Cardiac muscle cell (in vitro differentiated cells and primary cell): Measurements from ENCODE around the gene DMAC2. TPM values are rescaled to one million over a fixed set of nuclear protein-coding genes. Genes with fewer than 3 reads are reported as not detected.
"Not testable (repeated sequence)": the region's sequence is repeated elsewhere in the genome, so short reads cannot be mapped to it uniquely, and the experiment has no call there.

Source experiments
- DNase-seq, 2 donors: peaks; one replicate each; pipeline versions ENCODE4 v3.0.0 to v3.0.0-alpha.2; 2010 to 2017; ENCODE audit warnings: low read depth in 1 of 2, low spot score in 1 of 2
- H3K27ac ChIP-seq: fragments of 200-600 bp; sonication (generic); 2 replicates; pipeline ENCODE4 v1.5.1; 2016
- H3K27me3 ChIP-seq: fragments of 200-600 bp; sonication (generic); 2 replicates; pipeline ENCODE4 v1.6.0; 2016; ENCODE audit warnings: control low read depth
- H3K36me3 ChIP-seq: fragments of 200-600 bp; sonication (generic); 2 replicates; pipeline ENCODE4 v1.5.1; 2016; ENCODE audit warnings: control low read depth
- H3K4me1 ChIP-seq: fragments of 200-600 bp; sonication (generic); 2 replicates; pipeline ENCODE4 v1.8.1; 2017; ENCODE audit warnings: low read depth, mild to moderate bottlenecking, mixed run types
- H3K4me3 ChIP-seq: fragments of 200-600 bp; sonication (generic); 2 replicates; pipeline ENCODE4 v1.5.1; 2016; ENCODE audit warnings: mild to moderate bottlenecking
- H3K9me3 ChIP-seq: fragments of 200-600 bp; sonication (generic); 2 replicates; pipeline ENCODE4 v1.5.1; 2017; ENCODE audit warnings: low read depth, mild to moderate bottlenecking, control low read depth
- CTCF ChIP-seq: IDR thresholded peaks from 2 replicates; pipeline ENCODE4 v1.5.1; 2012; ENCODE audit warnings: low read depth, mild to moderate bottlenecking, low read length
- polyA plus RNA-seq: library from polyadenylated mRNA; unstranded; fragments of >200 nt; fragmentation: Nextera tagmentation; extraction: Ambion mirVana; gene quantifications from 2 replicates; pipeline ENCODE4 v1.2.1, GENCODE V29; 2016
- total RNA-seq: library from RNA; depleted of rRNA; stranded (reverse); fragments of >200 nt; gene quantifications from 2 replicates; pipeline ENCODE4 v1.2.3, GENCODE V29; 2016

DMAC2 gene
- total and polyA plus RNA-seq, 2 experiments from 2014 or later = 78.5 to 126 TPM

GRCh38 chr19:41441321-41441945 is 1.7 kb upstream of the DMAC2 start:
- DNase-seq = no peak
- H3K4me3 ChIP-seq = no peak overlapping the region
- no peak for TF ChIP-seq CTCF

GRCh38 chr19:41437944-41438574 is 1.7 kb downstream of the DMAC2 start:
- H3K4me3 ChIP-seq = no peak overlapping the region
- H3K4me1 ChIP-seq = peaks cover 9% of the 10 kb centered on the region
- H3K27ac ChIP-seq = no peak overlapping the region
- peaks cover 2% of the 10 kb centered on the region for H3K36me3 ChIP-seq
- no peaks in the 10 kb centered on the region for H3K9me3 ChIP-seq
- no peak for DNase-seq
- TF ChIP-seq CTCF = no peak
- H3K27me3 ChIP-seq = no peaks in the 10 kb centered on the region

More at GRCh38 chr19:41441321-41441945, 1.7 kb upstream of the DMAC2 start:
- Histone ChIP-seq H3K36me3 (no peaks in the 10 kb centered on the region), H3K9me3 (no peaks in the 10 kb centered on the region), H3K27me3 (peaks cover 2% of the 10 kb centered on the region), H3K4me1 (no peaks in the 10 kb centered on the region), H3K27ac (no peak overlapping the region)

- no peak for DNase-seq
- H3K27ac ChIP-seq = no peak overlapping the region
- no peaks in the 10 kb centered on the region for H3K9me3 ChIP-seq
- H3K4me3 ChIP-seq = no peak overlapping the region
- no peaks in the 10 kb centered on the region for H3K27me3 ChIP-seq
- peaks cover 5% of the 10 kb centered on the region for H3K36me3 ChIP-seq
- no peak for TF ChIP-seq CTCF
- peaks cover 21% of the 10 kb centered on the region for H3K4me1 ChIP-seq
These were observed 3.1 kb downstream of the DMAC2 start for GRCh38 chr19:41436674-41436951.

GRCh38 chr19:41435936-41436673 is 3.6 kb downstream of the DMAC2 start:
- H3K27me3 ChIP-seq = no peaks in the 10 kb centered on the region
- no peaks in the 10 kb centered on the region for H3K9me3 ChIP-seq
- H3K4me1 ChIP-seq = peaks cover 26% of the 10 kb centered on the region
- no peak overlapping the region for H3K27ac ChIP-seq
- no peak for TF ChIP-seq CTCF
- no peak for DNase-seq
- H3K4me3 ChIP-seq = no peak overlapping the region
- H3K36me3 ChIP-seq = peaks cover 5% of the 10 kb centered on the region

GRCh38 chr19:41435376-41435775 is 4.3 kb downstream of the DMAC2 start:
- not testable (repeated sequence) for H3K36me3 ChIP-seq, DNase-seq, H3K27ac ChIP-seq, H3K9me3 ChIP-seq, H3K4me3 ChIP-seq, H3K27me3 ChIP-seq
- H3K4me1 ChIP-seq = peaks cover 30% of the 10 kb centered on the region

- Histone ChIP-seq H3K4me1 (peaks cover 30% of the 10 kb centered on the region), H3K36me3 (peaks cover 5% of the 10 kb centered on the region), H3K4me3 (no peak overlapping the region), H3K9me3 (no peaks in the 10 kb centered on the region), H3K27me3 (no peaks in the 10 kb centered on the region), H3K27ac (peak overlapping the region; percentile 99)
- no peak for DNase-seq
- TF ChIP-seq CTCF = no peak
These were observed 5.3 kb downstream of the DMAC2 start for GRCh38 chr19:41434450-41434849.
